ENCODE measurements around the gene CXorf58.

CXorf58 gene

DNA sequence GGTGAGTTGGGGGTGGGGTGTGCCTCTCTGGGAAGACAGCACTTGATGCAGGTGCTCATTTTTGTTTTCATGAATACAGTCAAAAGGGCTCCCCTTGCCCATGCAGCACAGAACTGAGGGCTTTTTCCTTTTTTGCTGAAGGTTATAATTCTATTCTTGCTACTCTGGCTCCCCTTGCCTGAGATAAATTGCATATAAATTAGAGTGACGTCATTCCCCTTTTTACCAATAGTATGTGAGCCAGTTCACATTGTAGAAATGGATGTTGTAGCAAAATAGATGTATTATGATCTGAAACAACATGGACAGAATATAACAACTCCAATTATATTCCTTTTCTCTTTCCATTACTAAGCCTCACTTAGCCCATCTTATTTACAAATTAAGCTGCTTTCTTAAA lies 28.4 kb downstream of the CXorf58 start:
- 0 out of 2 replicates have a peak overlapping the region, but pooled peaks have one; percentile 44 for H3K27ac ChIP-seq
- peaks cover 12% of the 10 kb centered on the region for H3K27me3 ChIP-seq (ENCODE audit: insufficient read depth, low read depth, severe bottlenecking)
- H3K9me3 ChIP-seq (ENCODE audit: severe bottlenecking), result no peaks in the 10 kb centered on the region
- H3K36me3 ChIP-seq, result no peaks in the 10 kb centered on the region
- DNase-seq, result no peak
- no peak overlapping the region for H3K4me3 ChIP-seq (ENCODE audit: low read depth, low read length)
- TF ChIP-seq, protein P1, sequence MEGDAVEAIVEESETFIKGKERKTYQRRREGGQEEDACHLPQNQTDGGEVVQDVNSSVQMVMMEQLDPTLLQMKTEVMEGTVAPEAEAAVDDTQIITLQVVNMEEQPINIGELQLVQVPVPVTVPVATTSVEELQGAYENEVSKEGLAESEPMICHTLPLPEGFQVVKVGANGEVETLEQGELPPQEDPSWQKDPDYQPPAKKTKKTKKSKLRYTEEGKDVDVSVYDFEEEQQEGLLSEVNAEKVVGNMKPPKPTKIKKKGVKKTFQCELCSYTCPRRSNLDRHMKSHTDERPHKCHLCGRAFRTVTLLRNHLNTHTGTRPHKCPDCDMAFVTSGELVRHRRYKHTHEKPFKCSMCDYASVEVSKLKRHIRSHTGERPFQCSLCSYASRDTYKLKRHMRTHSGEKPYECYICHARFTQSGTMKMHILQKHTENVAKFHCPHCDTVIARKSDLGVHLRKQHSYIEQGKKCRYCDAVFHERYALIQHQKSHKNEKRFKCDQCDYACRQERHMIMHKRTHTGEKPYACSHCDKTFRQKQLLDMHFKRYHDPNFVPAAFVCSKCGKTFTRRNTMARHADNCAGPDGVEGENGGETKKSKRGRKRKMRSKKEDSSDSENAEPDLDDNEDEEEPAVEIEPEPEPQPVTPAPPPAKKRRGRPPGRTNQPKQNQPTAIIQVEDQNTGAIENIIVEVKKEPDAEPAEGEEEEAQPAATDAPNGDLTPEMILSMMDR (IDR thresholded peaks at IDR 0.05; ENCODE audit: low read depth, low read length), result no peak

DNA sequence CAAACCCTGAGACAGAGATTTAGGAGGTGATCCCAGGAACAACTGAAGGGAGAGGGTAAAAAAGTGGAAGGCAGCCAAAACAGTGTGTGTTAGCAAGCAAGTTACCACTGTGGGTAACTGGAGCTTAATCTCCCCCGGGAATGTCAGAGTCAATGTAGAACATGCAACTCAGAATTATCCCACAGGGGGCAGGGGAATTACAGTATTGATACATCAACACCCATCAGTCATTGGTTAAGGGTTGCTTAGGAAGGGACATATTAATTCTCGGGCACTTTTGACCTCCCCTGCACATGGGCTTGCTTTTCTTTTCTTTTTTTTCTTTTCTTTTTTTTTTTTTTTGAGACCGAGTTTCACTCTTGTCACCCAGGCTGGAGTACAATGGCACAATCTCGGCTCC lies 29.3 kb downstream of the CXorf58 start:
- H3K27me3 ChIP-seq (ENCODE audit: insufficient read depth, low read depth, severe bottlenecking), result peaks cover 11% of the 10 kb centered on the region
- no peaks in the 10 kb centered on the region for H3K9me3 ChIP-seq (ENCODE audit: severe bottlenecking)
- no peak overlapping the region for H3K27ac ChIP-seq
- no peak overlapping the region for H3K4me3 ChIP-seq (ENCODE audit: low read depth, low read length)
- DNase-seq, result peak; percentile 13
- H3K36me3 ChIP-seq, result no peaks in the 10 kb centered on the region
- TF ChIP-seq, protein P1 (IDR thresholded peaks at IDR 0.05; ENCODE audit: low read depth, low read length), result no peak

DNA sequence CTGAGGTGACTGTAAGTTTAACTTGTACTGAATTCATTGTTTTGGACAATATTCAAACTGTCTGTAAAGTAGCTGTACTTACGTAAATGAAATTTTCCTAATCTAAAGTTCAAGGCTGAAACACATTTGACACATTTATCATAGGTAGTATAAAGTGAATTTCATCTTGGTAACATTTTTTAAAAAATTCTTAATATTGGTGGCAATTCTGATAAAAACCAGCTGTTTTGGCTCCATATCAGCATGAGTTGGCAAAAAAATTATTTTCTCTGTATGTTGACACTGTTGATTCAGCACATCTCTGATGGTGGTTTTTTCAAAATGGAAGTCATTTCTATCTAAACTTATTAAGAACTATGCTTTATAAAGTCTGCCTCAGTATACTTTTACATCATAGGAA lies 30.9 kb downstream of the CXorf58 start:
- Histone ChIP-seq H3K36me3 (no peaks in the 10 kb centered on the region), H3K27ac (no peak overlapping the region), H3K9me3 (ENCODE audit: severe bottlenecking) (no peaks in the 10 kb centered on the region), H3K4me3 (ENCODE audit: low read depth, low read length) (no peak overlapping the region), H3K27me3 (ENCODE audit: insufficient read depth, low read depth, severe bottlenecking) (peaks cover 10% of the 10 kb centered on the region)
- TF ChIP-seq, protein P1 (IDR thresholded peaks at IDR 0.05; ENCODE audit: low read depth, low read length), result no peak
- DNase-seq, result no peak

DNA sequence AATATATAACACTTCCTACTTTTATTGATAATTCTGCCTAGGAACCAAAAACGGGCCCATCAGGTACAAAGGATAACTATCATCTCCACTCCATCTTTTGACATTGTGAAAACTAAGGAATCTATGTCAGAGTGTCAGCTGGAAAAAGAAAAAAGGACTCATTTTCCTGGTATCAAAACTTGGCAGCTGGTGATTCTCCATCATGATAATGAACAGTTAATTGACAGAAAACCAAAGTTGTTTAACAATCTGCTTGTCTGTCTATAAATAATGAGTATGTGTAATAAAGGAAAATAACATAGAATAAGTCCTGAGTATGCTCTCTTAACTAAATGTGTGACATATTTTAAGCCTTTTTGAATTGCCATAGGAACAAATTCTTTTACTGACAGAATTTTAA lies 31.4 kb downstream of the CXorf58 start:
- H3K27me3 ChIP-seq (ENCODE audit: insufficient read depth, low read depth, severe bottlenecking), result peaks cover 10% of the 10 kb centered on the region
- H3K4me3 ChIP-seq (ENCODE audit: low read depth, low read length), result no peak overlapping the region
- DNase-seq, result no peak
- TF ChIP-seq, protein P1 (IDR thresholded peaks at IDR 0.05; ENCODE audit: low read depth, low read length), result no peak
- H3K9me3 ChIP-seq (ENCODE audit: severe bottlenecking), result no peaks in the 10 kb centered on the region
- no peak overlapping the region for H3K27ac ChIP-seq
- H3K36me3 ChIP-seq, result no peaks in the 10 kb centered on the region

DNA sequence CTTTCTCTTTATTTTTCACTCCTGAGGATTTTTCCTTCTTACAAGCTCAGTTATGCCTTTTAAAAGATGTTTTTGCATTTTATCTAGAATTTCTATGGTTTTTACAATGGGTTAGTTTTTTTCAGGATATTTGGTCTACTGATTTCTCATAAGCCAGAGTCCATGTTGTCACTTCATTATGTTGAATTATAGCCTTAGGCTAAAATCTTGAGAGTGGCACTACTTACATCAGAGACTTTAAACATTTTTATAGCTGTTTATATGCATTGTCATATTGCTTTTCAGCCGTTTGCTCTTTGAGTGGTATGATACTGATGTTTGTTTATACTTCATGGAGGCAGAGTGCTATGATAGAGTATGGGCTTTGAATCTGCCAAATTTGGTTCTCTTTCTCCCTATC lies 36.4 kb downstream of the CXorf58 start:
- TF ChIP-seq, protein P1 (IDR thresholded peaks at IDR 0.05; ENCODE audit: low read depth, low read length), result no peak
- H3K9me3 ChIP-seq (ENCODE audit: severe bottlenecking), result no peaks in the 10 kb centered on the region
- peaks cover 13% of the 10 kb centered on the region for H3K27me3 ChIP-seq (ENCODE audit: insufficient read depth, low read depth, severe bottlenecking)
- no peak for DNase-seq
- no peak overlapping the region for H3K27ac ChIP-seq
- H3K36me3 ChIP-seq, result no peaks in the 10 kb centered on the region
- H3K4me3 ChIP-seq (ENCODE audit: low read depth, low read length), result no peak overlapping the region

DNA sequence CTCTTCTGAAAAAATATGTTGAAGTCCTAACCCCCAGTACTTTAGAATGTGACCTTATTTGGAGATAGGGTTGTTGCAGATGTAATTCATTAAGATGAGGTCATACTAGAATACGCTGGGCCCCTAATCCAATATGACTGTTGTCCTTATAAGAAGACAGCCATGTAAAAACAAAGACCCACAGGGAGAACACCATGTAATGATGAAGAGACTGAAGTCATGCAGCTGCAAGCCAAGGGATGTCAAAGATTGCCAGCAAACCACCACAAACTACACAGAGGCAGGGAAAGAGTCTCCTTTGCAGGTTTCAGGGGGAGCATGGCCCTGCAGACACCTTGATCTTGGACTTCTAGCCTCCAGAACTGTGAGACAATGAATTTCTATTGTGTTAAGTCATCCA lies 37.4 kb downstream of the CXorf58 start:
- TF ChIP-seq, protein P1 (IDR thresholded peaks at IDR 0.05; ENCODE audit: low read depth, low read length), result no peak
- no peaks in the 10 kb centered on the region for H3K36me3 ChIP-seq
- H3K27ac ChIP-seq, result no peak overlapping the region
- H3K27me3 ChIP-seq (ENCODE audit: insufficient read depth, low read depth, severe bottlenecking), result peaks cover 8% of the 10 kb centered on the region
- no peaks in the 10 kb centered on the region for H3K9me3 ChIP-seq (ENCODE audit: severe bottlenecking)
- H3K4me3 ChIP-seq (ENCODE audit: low read depth, low read length), result no peak overlapping the region
- no peak for DNase-seq

Data from WERI-Rb-1 (cell line).